Mucosa of stomach (tissue), 1 donor: Measurements from ENCODE around the gene LRRN2.

ENCODE experiments used
- H3K27me3 ChIP-seq: one replicate; pipeline ENCODE4 v1.7.0; 2013; ENCODE audit warnings: mild to moderate bottlenecking, low read length; ENCODE audit not compliant: control insufficient read depth, insufficient read depth
- H3K36me3 ChIP-seq: one replicate; pipeline ENCODE4 v1.7.0; 2013; ENCODE audit warnings: low read length; ENCODE audit not compliant: control insufficient read depth, insufficient read depth
- H3K4me1 ChIP-seq: one replicate; pipeline ENCODE4 v1.7.0; 2013; ENCODE audit warnings: mild to moderate bottlenecking, low read length; ENCODE audit not compliant: control insufficient read depth, insufficient read depth
- H3K4me3 ChIP-seq: one replicate; pipeline ENCODE4 v1.7.0; 2013; ENCODE audit warnings: low read length
- H3K9ac ChIP-seq: one replicate; pipeline ENCODE4 v1.7.0; 2013; ENCODE audit warnings: mild to moderate bottlenecking, low read length, moderate library complexity
- H3K9me3 ChIP-seq: one replicate; pipeline ENCODE4 v1.7.0; 2013; ENCODE audit warnings: mild to moderate bottlenecking, low read length, moderate library complexity; ENCODE audit not compliant: control insufficient read depth
- donor health status: Pancreatic carcinoma.

LRRN2 gene

GRCh38 chr1:204569478-204569877 lies 116.1 kb downstream of the LRRN2 start:
- no peaks in the 10 kb centered on the region for H3K4me1 ChIP-seq

GRCh38 chr1:204568576-204569315 lies 116.8 kb downstream of the LRRN2 start:
- Histone ChIP-seq H3K9me3 (no peaks in the 10 kb centered on the region), H3K4me1 (no peaks in the 10 kb centered on the region), H3K9ac (no peak overlapping the region), H3K4me3 (no peak overlapping the region), H3K27me3 (no peaks in the 10 kb centered on the region), H3K36me3 (no peaks in the 10 kb centered on the region)

More at GRCh38 chr1:204569478-204569877, 116.1 kb downstream of the LRRN2 start:
- Histone ChIP-seq H3K36me3 (no peaks in the 10 kb centered on the region), H3K27me3 (no peaks in the 10 kb centered on the region), H3K9ac (no peak overlapping the region), H3K4me3 (no peak overlapping the region), H3K9me3 (no peaks in the 10 kb centered on the region)
